OCI-LY1 (cell line): Measurements from ENCODE around the gene PNPLA8.

Source experiments
- CTCF ChIP-seq: fragments of 200-600 bp; sonication (generic), shearing (Covaris generic); IDR thresholded peaks from 2 replicates; pipeline ENCODE4 v1.5.1; 2017; ENCODE audit warnings: mild to moderate bottlenecking, antibody characterized with exemption, low read length, moderate library complexity, mixed read lengths
- EZH2 ChIP-seq: fragments of 200-600 bp; sonication (generic), shearing (Covaris generic); IDR thresholded peaks from 2 replicates; pipeline ENCODE4 v1.8.0; 2017; ENCODE audit warnings: borderline replicate concordance, mixed run types, mild to moderate bottlenecking, antibody characterized with exemption, low read length, moderate library complexity, mixed read lengths

- TF ChIP-seq EZH2 (no peak), CTCF (no peak)
These were observed 46.8 kb downstream of the PNPLA8 start for GRCh38 chr7:108479118-108479517.
